ENCODE measurements around the gene DYDC1. TPM values are rescaled to one million over a fixed set of nuclear protein-coding genes. Genes with fewer than 3 reads are reported as not detected.

DYDC1 gene
- total RNA-seq, 1 experiment from 2014 or later = not detected

Other genes with a start within 250 kb of the DYDC1 start
- gene PLAC9, start 224.0 kb downstream of the DYDC1 start, total RNA-seq (2014; rRNA removed; shearing (Covaris generic)) = not detected in 2 replicates
- 62.7 and 102 TPM in 2 replicates for gene ANXA11, start 151.2 kb downstream of the DYDC1 start, total RNA-seq (2014; rRNA removed; shearing (Covaris generic))
- gene MAT1A, start 67.1 kb downstream of the DYDC1 start, total RNA-seq (2014; rRNA removed; shearing (Covaris generic)) = not detected in 2 replicates
- gene DYDC2, start within 50 bp of the DYDC1 start, total RNA-seq (2014; rRNA removed; shearing (Covaris generic)) = not detected in 2 replicates
- gene PRXL2A, start 51.8 kb upstream of the DYDC1 start, total RNA-seq (2014; rRNA removed; shearing (Covaris generic)) = 23.6 and 32.4 TPM in 2 replicates
- gene TSPAN14, start 97.6 kb upstream of the DYDC1 start, total RNA-seq (2014; rRNA removed; shearing (Covaris generic)) = 32.0 and 44.4 TPM in 2 replicates
- gene SH2D4B, start 181.1 kb upstream of the DYDC1 start, total RNA-seq (2014; rRNA removed; shearing (Covaris generic)) = not detected in 2 replicates

All from M059J (cell line).